PC-3 (cell line): Measurements from ENCODE around the gene DCANP1.

Experiments
- EZH2 ChIP-seq: fragments of 300-600 bp; sonication (generic); IDR thresholded peaks from one replicate; pipeline ENCODE4 v1.6.1; 2017; ENCODE audit warnings: antibody characterized with exemption, mild to moderate bottlenecking, low read length; ENCODE audit not compliant: unreplicated experiment
- EZH2phosphoT487 ChIP-seq: fragments of 300-600 bp; sonication (generic); IDR thresholded peaks from 2 replicates; pipeline ENCODE4 v1.6.1; 2018; ENCODE audit warnings: mild to moderate bottlenecking, antibody characterized with exemption, low read length, borderline replicate concordance
- TF ChIP-seq, protein P1 (sequence below): fragments of 300-600 bp; sonication (generic); conservative IDR thresholded peaks from 2 replicates; pipeline ENCODE4 v1.5.1; 2017; ENCODE audit warnings: antibody characterized with exemption, low read depth, mild to moderate bottlenecking, low read length

DNA sequence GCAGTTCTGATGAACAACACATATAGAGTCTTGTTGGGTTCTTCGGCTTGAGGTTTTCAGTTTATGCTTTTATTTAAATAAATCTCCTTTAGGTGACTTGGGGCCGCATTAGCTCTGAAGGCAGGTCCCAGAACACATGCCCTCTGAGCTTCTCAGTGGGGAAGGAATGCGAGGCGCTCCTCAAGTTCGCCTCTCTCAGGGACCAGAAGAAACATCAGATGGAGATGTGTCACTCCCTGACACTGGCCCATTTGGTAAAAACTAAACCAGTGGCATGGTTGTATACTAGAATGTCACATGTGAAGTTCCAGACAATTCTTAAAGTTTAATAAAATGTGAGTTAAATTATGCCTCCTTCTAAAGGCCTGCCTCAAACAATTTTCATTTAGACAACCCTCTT is 50.1 kb downstream of the DCANP1 start:
- TF ChIP-seq, protein P1, sequence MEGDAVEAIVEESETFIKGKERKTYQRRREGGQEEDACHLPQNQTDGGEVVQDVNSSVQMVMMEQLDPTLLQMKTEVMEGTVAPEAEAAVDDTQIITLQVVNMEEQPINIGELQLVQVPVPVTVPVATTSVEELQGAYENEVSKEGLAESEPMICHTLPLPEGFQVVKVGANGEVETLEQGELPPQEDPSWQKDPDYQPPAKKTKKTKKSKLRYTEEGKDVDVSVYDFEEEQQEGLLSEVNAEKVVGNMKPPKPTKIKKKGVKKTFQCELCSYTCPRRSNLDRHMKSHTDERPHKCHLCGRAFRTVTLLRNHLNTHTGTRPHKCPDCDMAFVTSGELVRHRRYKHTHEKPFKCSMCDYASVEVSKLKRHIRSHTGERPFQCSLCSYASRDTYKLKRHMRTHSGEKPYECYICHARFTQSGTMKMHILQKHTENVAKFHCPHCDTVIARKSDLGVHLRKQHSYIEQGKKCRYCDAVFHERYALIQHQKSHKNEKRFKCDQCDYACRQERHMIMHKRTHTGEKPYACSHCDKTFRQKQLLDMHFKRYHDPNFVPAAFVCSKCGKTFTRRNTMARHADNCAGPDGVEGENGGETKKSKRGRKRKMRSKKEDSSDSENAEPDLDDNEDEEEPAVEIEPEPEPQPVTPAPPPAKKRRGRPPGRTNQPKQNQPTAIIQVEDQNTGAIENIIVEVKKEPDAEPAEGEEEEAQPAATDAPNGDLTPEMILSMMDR: no peak
- no peak for TF ChIP-seq EZH2phosphoT487
- no peak for TF ChIP-seq EZH2
